Stimulated activated CD4-positive, alpha-beta T cell treated with anti-CD3 and anti-CD28 coated beads, Interleukin-12 subunit alpha, Interleukin-12 subunit beta, amount 100 ng/mL, for 4 hours (primary cell): ENCODE data around the gene RANGRF.

Experiments used
- DNase-seq: peaks from one replicate; pipeline ENCODE4 v3.0.0-alpha.2; 2020

RANGRF gene

GRCh38 chr17:8314797-8315763, 26.6 kb downstream of the RANGRF start:
- DNase-seq: no peak

- DNase-seq: no peak
Observed at GRCh38 chr17:8315764-8316217, 27.3 kb downstream of the RANGRF start.

GRCh38 chr17:8318010-8318935, 29.8 kb downstream of the RANGRF start:
- no peak for DNase-seq

- DNase-seq: no peak
Observed at GRCh38 chr17:8320262-8320661, 31.8 kb downstream of the RANGRF start.

- no peak for DNase-seq
Observed at GRCh38 chr17:8320990-8321389, 32.5 kb downstream of the RANGRF start.

GRCh38 chr17:8322061-8322460, 33.6 kb downstream of the RANGRF start:
- no peak for DNase-seq

- no peak for DNase-seq
Observed at GRCh38 chr17:8324132-8324531, 35.7 kb downstream of the RANGRF start.

- DNase-seq: no peak
Observed at GRCh38 chr17:8324923-8325322, 36.5 kb downstream of the RANGRF start.

GRCh38 chr17:8326511-8327302, 38.2 kb downstream of the RANGRF start:
- DNase-seq: peak; percentile 19

GRCh38 chr17:8327303-8327649, 38.8 kb downstream of the RANGRF start:
- DNase-seq: no peak

GRCh38 chr17:8332128-8332527, 43.7 kb downstream of the RANGRF start:
- DNase-seq: no peak

GRCh38 chr17:8332688-8333087, 44.2 kb downstream of the RANGRF start:
- DNase-seq: no peak

- DNase-seq: no peak
Observed at GRCh38 chr17:8333281-8333680, 44.8 kb downstream of the RANGRF start.

GRCh38 chr17:8337802-8338752, 49.6 kb downstream of the RANGRF start:
- DNase-seq: no peak

GRCh38 chr17:8338753-8339140, 50.3 kb downstream of the RANGRF start:
- no peak for DNase-seq

- DNase-seq: no peak
Observed at GRCh38 chr17:8339540-8339939, 51.1 kb downstream of the RANGRF start, which contains the start of gene ODF4. ODF4 (plus strand) TSS chr17:8339840; CDS start chr17:8340052, 212 bp downstream.
